DOHH2 (cell line): ENCODE data around the gene ALX4.

Source experiments
- H3F3A ChIP-seq: fragments of 200-600 bp; sonication (generic), shearing (Covaris generic); 2 replicates; pipeline ENCODE4 v1.6.0; 2016; ENCODE audit warnings: antibody characterized with exemption, mild to moderate bottlenecking; ENCODE audit not compliant: control insufficient read depth, insufficient read depth
- H3K27ac ChIP-seq: fragments of 200-600 bp; sonication (generic); 2 replicates; pipeline ENCODE4 v1.5.1; 2014; ENCODE audit warnings: low read depth, mild to moderate bottlenecking, low read length, moderate library complexity
- H3K27me3 ChIP-seq: fragments of 200-600 bp; sonication (generic); 2 replicates; pipeline ENCODE4 v1.6.1; 2014; ENCODE audit warnings: mild to moderate bottlenecking, low read length, mixed read lengths; ENCODE audit not compliant: control insufficient read depth
- H3K36me3 ChIP-seq: fragments of 200-600 bp; sonication (generic); 2 replicates; pipeline ENCODE4 v1.6.1; 2014; ENCODE audit warnings: mild to moderate bottlenecking, low read length, moderate library complexity, mixed read lengths; ENCODE audit not compliant: control insufficient read depth
- H3K4me1 ChIP-seq: fragments of 200-600 bp; sonication (generic); 2 replicates; pipeline ENCODE4 v1.6.1; 2014; ENCODE audit warnings: mild to moderate bottlenecking, low read length, mixed read lengths; ENCODE audit not compliant: control insufficient read depth
- H3K4me2 ChIP-seq: fragments of 200-600 bp; sonication (generic); 2 replicates; pipeline ENCODE4 v1.6.0; 2014; ENCODE audit warnings: mild to moderate bottlenecking, low read length, moderate library complexity
- H3K4me3 ChIP-seq: fragments of 200-600 bp; sonication (generic); 2 replicates; pipeline ENCODE4 v1.5.1; 2014; ENCODE audit warnings: mild to moderate bottlenecking, low read length, mixed read lengths
- H3K79me2 ChIP-seq: fragments of 200-600 bp; sonication (generic); 2 replicates; pipeline ENCODE4 v1.6.1; 2014; ENCODE audit warnings: mild to moderate bottlenecking, low read length, mixed read lengths; ENCODE audit not compliant: control insufficient read depth
- H3K9me2 ChIP-seq: fragments of 200-600 bp; sonication (generic); replicated peaks from 2 replicates; pipeline ENCODE4 v1.6.1; 2014; ENCODE audit warnings: mild to moderate bottlenecking, low read length, mixed read lengths; ENCODE audit not compliant: control insufficient read depth
- H3K9me3 ChIP-seq: fragments of 200-600 bp; sonication (generic); 2 replicates; pipeline ENCODE4 v1.6.1; 2014; ENCODE audit warnings: antibody characterized with exemption, low read length, mixed read lengths; ENCODE audit not compliant: control insufficient read depth, insufficient read depth
- H4K20me1 ChIP-seq: fragments of 200-600 bp; sonication (generic); 2 replicates; pipeline ENCODE4 v1.6.0; 2014; ENCODE audit warnings: low read depth, mild to moderate bottlenecking, antibody characterized with exemption, low read length, moderate library complexity; ENCODE audit not compliant: control insufficient read depth, insufficient read depth
- CTCF ChIP-seq: fragments of 200-600 bp; sonication (generic); IDR thresholded peaks from one replicate; pipeline ENCODE4 v1.5.1; 2014; ENCODE audit warnings: antibody characterized with exemption, mild to moderate bottlenecking, low read depth, low read length; ENCODE audit not compliant: poor library complexity, severe bottlenecking
- EZH2phosphoT487 ChIP-seq: fragments of 200-600 bp; sonication (generic); IDR thresholded peaks from 2 replicates; pipeline ENCODE4 v1.6.1; 2017; ENCODE audit warnings: borderline replicate concordance, mild to moderate bottlenecking, antibody characterized with exemption, low read length, moderate library complexity, mixed read lengths

Gene ALX4

GRCh38 chr11:44310463-44311272 lies 729 bp upstream of the ALX4 start:
- no peaks in the 10 kb centered on the region for H3K36me3 ChIP-seq
- TF ChIP-seq CTCF (no peak), EZH2phosphoT487 (no peak)
- H3K79me2 ChIP-seq = no peaks in the 10 kb centered on the region
- no peak overlapping the region for H3K4me2 ChIP-seq
- no peak overlapping the region for H3K27ac ChIP-seq
- H3K4me1 ChIP-seq = no peaks in the 10 kb centered on the region
- H3K9me2 ChIP-seq = no peaks in the 10 kb centered on the region
- no peak overlapping the region for H3K4me3 ChIP-seq
- no peaks in the 10 kb centered on the region for H3K9me3 ChIP-seq
- no peaks in the 10 kb centered on the region for H4K20me1 ChIP-seq
- no peaks in the 10 kb centered on the region for H3F3A ChIP-seq
- peaks cover 10% of the 10 kb centered on the region for H3K27me3 ChIP-seq

- Histone ChIP-seq H3K9me3 (no peaks in the 10 kb centered on the region), H3K9me2 (no peaks in the 10 kb centered on the region), H3K4me3 (no peak overlapping the region), H3K4me1 (no peaks in the 10 kb centered on the region), H3K79me2 (no peaks in the 10 kb centered on the region), H4K20me1 (no peaks in the 10 kb centered on the region), H3K27ac (no peak overlapping the region), H3K4me2 (no peak overlapping the region), H3K27me3 (peaks cover 15% of the 10 kb centered on the region), H3F3A (no peaks in the 10 kb centered on the region), H3K36me3 (no peaks in the 10 kb centered on the region)
- TF ChIP-seq CTCF (no peak), EZH2phosphoT487 (no peak)
These were observed 195 bp upstream of the ALX4 start for GRCh38 chr11:44310206-44310462.

- Histone ChIP-seq H3K27me3 (peaks cover 16% of the 10 kb centered on the region), H3K36me3 (no peaks in the 10 kb centered on the region), H3K4me2 (no peak overlapping the region), H3K9me3 (no peaks in the 10 kb centered on the region), H3K4me1 (no peaks in the 10 kb centered on the region), H3K9me2 (no peaks in the 10 kb centered on the region), H3K4me3 (no peak overlapping the region), H3F3A (no peaks in the 10 kb centered on the region), H3K79me2 (no peaks in the 10 kb centered on the region), H3K27ac (no peak overlapping the region), H4K20me1 (no peaks in the 10 kb centered on the region)
- TF ChIP-seq CTCF (no peak), EZH2phosphoT487 (no peak)
These were observed 939 bp downstream of the ALX4 start for GRCh38 chr11:44308923-44309477.
